Liver (tissue), 9 donors: ENCODE results near the gene FMO3. TPM values are rescaled to one million over a fixed set of nuclear protein-coding genes. Genes with fewer than 3 reads are reported as not detected.

ENCODE experiments used
- DNase-seq: peaks from one replicate; pipeline ENCODE4 v3.0.0-alpha.2; 2017; ENCODE audit warnings: low spot score
- H3K27ac ChIP-seq, 2 donors: one replicate each; pipeline ENCODE4 v1.7.0; 2013; ENCODE audit warnings: inconsistent platforms in 2 of 2, low read length in 2 of 2, control low read depth in 1 of 2, low read depth in 1 of 2, mild to moderate bottlenecking in 1 of 2
- H3K27me3 ChIP-seq, 4 donors: one replicate each; pipeline versions ENCODE4 v1.6.1 to v1.7.0; 2013; ENCODE audit warnings: low read length in 3 of 4, inconsistent platforms in 1 of 4, mild to moderate bottlenecking in 1 of 4, moderate library complexity in 1 of 4; ENCODE audit not compliant: control insufficient read depth in 4 of 4, insufficient read depth in 4 of 4
- H3K36me3 ChIP-seq, 4 donors: one replicate each; pipeline versions ENCODE4 v1.6.1 to v1.7.0; 2013; ENCODE audit warnings: low read length in 3 of 4, mild to moderate bottlenecking in 3 of 4, low read depth in 1 of 4, moderate library complexity in 1 of 4; ENCODE audit not compliant: control insufficient read depth in 4 of 4, insufficient read depth in 3 of 4
- H3K4me1 ChIP-seq, 4 donors: one replicate each; pipeline versions ENCODE4 v1.6.1 to v1.7.0; 2013; ENCODE audit warnings: low read length in 3 of 4, mild to moderate bottlenecking in 3 of 4, moderate library complexity in 1 of 4; ENCODE audit not compliant: control insufficient read depth in 4 of 4, insufficient read depth in 4 of 4
- H3K4me3 ChIP-seq, 3 donors: one replicate each; pipeline versions ENCODE4 v1.6.1 to v1.7.0; 2013; ENCODE audit warnings: low read length in 3 of 3, control low read depth in 1 of 3, low read depth in 1 of 3, mild to moderate bottlenecking in 1 of 3
- H3K9ac ChIP-seq, 2 donors: one replicate each; pipeline ENCODE4 v1.7.0; 2013; ENCODE audit warnings: low read length in 2 of 2, mild to moderate bottlenecking in 2 of 2, moderate library complexity in 2 of 2, control low read depth in 1 of 2, low read depth in 1 of 2
- H3K9me3 ChIP-seq, 4 donors: one replicate each; pipeline versions ENCODE4 v1.6.1 to v1.7.0; 2013; ENCODE audit warnings: low read length in 3 of 4; ENCODE audit not compliant: control insufficient read depth in 4 of 4
- ATF3 ChIP-seq: IDR thresholded peaks from 2 replicates; pipeline ENCODE4 v1.6.1; 2016; ENCODE audit warnings: antibody characterized with exemption
- CTCF ChIP-seq: fragments of 150-350 bp; IDR thresholded peaks from 2 replicates; pipeline ENCODE4 v1.5.1; 2017; ENCODE audit warnings: improper control_type of control experiment, low read depth, low read length; ENCODE audit not compliant: missing input control
- EGR1 ChIP-seq, 2 donors: IDR thresholded peaks; 2 replicates each; pipeline ENCODE4 v1.6.1; 2016 to 2018; ENCODE audit warnings: antibody characterized with exemption in 2 of 2, low read depth in 2 of 2
- FOXA1 ChIP-seq: IDR thresholded peaks from 2 replicates; pipeline ENCODE4 v1.6.1; 2016; ENCODE audit warnings: antibody characterized with exemption
- FOXA2 ChIP-seq: IDR thresholded peaks from 2 replicates; pipeline ENCODE4 v1.6.1; 2016; ENCODE audit warnings: antibody characterized with exemption
- GABPA ChIP-seq, 2 donors: IDR thresholded peaks in 1 of 2; conservative IDR thresholded peaks in 1 of 2; 2 replicates each; pipeline ENCODE4 v1.6.1; 2016; ENCODE audit warnings: antibody characterized with exemption in 2 of 2, mild to moderate bottlenecking in 1 of 2, moderate library complexity in 1 of 2
- HNF4A ChIP-seq, 2 donors: conservative IDR thresholded peaks; 2 replicates each; pipeline ENCODE4 v1.6.1; 2016; ENCODE audit warnings: antibody characterized with exemption in 2 of 2, mild to moderate bottlenecking in 2 of 2
- HNF4G ChIP-seq: IDR thresholded peaks from 2 replicates; pipeline ENCODE4 v1.6.1; 2016; ENCODE audit warnings: antibody characterized with exemption
- JUND ChIP-seq, 2 donors: IDR thresholded peaks; 2 replicates each; pipeline ENCODE4 v1.6.1; 2016; ENCODE audit warnings: antibody characterized with exemption in 2 of 2
- MAX ChIP-seq: IDR thresholded peaks from 2 replicates; pipeline ENCODE4 v1.6.1; 2016; ENCODE audit warnings: antibody characterized with exemption
- NR2F2 ChIP-seq: IDR thresholded peaks from 2 replicates; pipeline ENCODE4 v1.6.1; 2016; ENCODE audit warnings: antibody characterized with exemption
- RAD21 ChIP-seq, 2 donors: IDR thresholded peaks; 2 replicates each; pipeline ENCODE4 v1.6.1; 2016; ENCODE audit warnings: antibody characterized with exemption in 2 of 2, mild to moderate bottlenecking in 2 of 2
- REST ChIP-seq: IDR thresholded peaks from 2 replicates; pipeline ENCODE4 v1.6.1; 2016; ENCODE audit warnings: antibody characterized with exemption, mild to moderate bottlenecking
- RXRA ChIP-seq, 2 donors: IDR thresholded peaks; 2 replicates each; pipeline ENCODE4 v1.6.1; 2017 to 2018; ENCODE audit warnings: antibody characterized with exemption in 2 of 2, mild to moderate bottlenecking in 1 of 2
- SP1 ChIP-seq: IDR thresholded peaks from 2 replicates; pipeline ENCODE4 v1.6.1; 2018; ENCODE audit warnings: antibody characterized with exemption, mild to moderate bottlenecking
- TAF1 ChIP-seq: conservative IDR thresholded peaks from 2 replicates; pipeline ENCODE4 v1.6.1; 2016; ENCODE audit warnings: antibody characterized with exemption, mild to moderate bottlenecking
- YY1 ChIP-seq: IDR thresholded peaks from 2 replicates; pipeline ENCODE4 v1.6.1; 2016; ENCODE audit warnings: antibody characterized with exemption, mild to moderate bottlenecking
- ZBTB33 ChIP-seq: IDR thresholded peaks from 2 replicates; pipeline ENCODE4 v1.6.1; 2016; ENCODE audit warnings: antibody characterized with exemption
- WGBS: extraction: QIAGEN DNeasy Blood & Tissue Kit; methylation state at CpG from one replicate; pipeline ENCODE4 v1.1.7; 2013; 5-methylcytosine and 5-hydroxymethylcytosine counted together
- polyA plus RNA-seq, 2 donors: library from polyadenylated mRNA; stranded (reverse) in 1 of 2; unstranded in 1 of 2; fragments of 200-250 nt in 1 of 2; fragments of >200 nt in 1 of 2; fragmentation: Nextera tagmentation in 1 of 2; extraction: Ambion mirVana in 1 of 2; gene quantifications; one replicate each; pipeline versions ENCODE4 v1.2.1 to v1.2.3, GENCODE V29; 2013 to 2015
- total RNA-seq, 2 donors: library from RNA; depleted of rRNA; stranded (reverse); fragments of >200 nt; gene quantifications; one replicate each; pipeline ENCODE4 v1.2.3, GENCODE V29; 2014
- donor health status: healthy.
- donor health status: healthy.
- donor health status: healthy.
- donor health status: healthy.
- donor health status: healthy.

The FMO3 gene
- total and polyA plus RNA-seq, 4 donors = 11.1 to 276 (median 123) TPM

- no peaks in the 10 kb centered on the region for H3K27me3 ChIP-seq
- no peaks in the 10 kb centered on the region for H3K9me3 ChIP-seq
- no peak for DNase-seq
- H3K4me3 ChIP-seq = no peak overlapping the region
- TF ChIP-seq REST (no peak), RXRA (IDR thresholded peaks at IDR 0.05) (peak in 1 of 2 donors; percentile 54), FOXA1 (no peak), HNF4G (no peak), EGR1 (IDR thresholded peaks at IDR 0.05; ENCODE audit: low read depth in 2 of 2) (no peak), HNF4A (conservative IDR thresholded peaks at IDR 0.05) (peak; percentile 70 to 72), SP1 (peak; percentile 14), ATF3 (peak; percentile 73), JUND (IDR thresholded peaks at IDR 0.05) (no peak)
- no peaks in the 10 kb centered on the region for H3K36me3 ChIP-seq
- H3K9ac ChIP-seq = no peak overlapping the region
- WGBS = 43% methylated on average over 2 of the region's 2 CpGs
- H3K27ac ChIP-seq = no peak overlapping the region
- peaks cover 4 to 73% (median 67%) of the 10 kb centered on the region in 4 donors for H3K4me1 ChIP-seq
These were observed 5.8 kb upstream of the FMO3 start for GRCh38 chr1:171084870-171085269.

- peaks cover 5 to 59% (median 57%) of the 10 kb centered on the region in 4 donors for H3K4me1 ChIP-seq
- no peaks in the 10 kb centered on the region for H3K36me3 ChIP-seq
- H3K27me3 ChIP-seq = no peaks in the 10 kb centered on the region
- H3K9ac ChIP-seq = peak overlapping the region in 1 of 2 donors; percentile 72
- no peak for DNase-seq
- H3K9me3 ChIP-seq = no peaks in the 10 kb centered on the region
- peak; percentile 78 for TF ChIP-seq ZBTB33
- TF ChIP-seq FOXA2 = peak; percentile 58
- TF ChIP-seq EGR1 (IDR thresholded peaks at IDR 0.05; ENCODE audit: low read depth in 2 of 2) = peak in 1 of 2 donors; percentile 61
- no peak for TF ChIP-seq NR2F2
- TF ChIP-seq JUND (IDR thresholded peaks at IDR 0.05) = peak; percentile 14 to 92
- TF ChIP-seq YY1 = peak; percentile 66
- TF ChIP-seq ATF3 = no peak
- no peak for TF ChIP-seq GABPA (IDR thresholded peaks at IDR 0.05 in 1 of 2, conservative IDR thresholded peaks at IDR 0.05 in 1 of 2)
- peak; percentile 48 for TF ChIP-seq REST
- TF ChIP-seq HNF4G = peak; percentile 77
- peak; percentile 72 for TF ChIP-seq FOXA1
- TF ChIP-seq TAF1 = peak; percentile 50
- peak; percentile 76 for TF ChIP-seq MAX
- peak; percentile 95 to 99 for TF ChIP-seq HNF4A (conservative IDR thresholded peaks at IDR 0.05)
- TF ChIP-seq SP1 = peak; percentile 77
- peak; percentile 70 to 88 for TF ChIP-seq RXRA (IDR thresholded peaks at IDR 0.05)
- TF ChIP-seq RAD21 (IDR thresholded peaks at IDR 0.05) = peak; percentile 29 to 36
- no peak for TF ChIP-seq CTCF
- H3K27ac ChIP-seq = peak overlapping the region in 1 of 2 donors; percentile 54
- no peak overlapping the region for H3K4me3 ChIP-seq
These were observed 2.8 kb upstream of the FMO3 start for GRCh38 chr1:171087896-171088295.
